IMR-90 (cell line): Measurements from ENCODE around the gene CLDN34. TPM values are rescaled to one million over a fixed set of nuclear protein-coding genes. Genes with fewer than 3 reads are reported as not detected.
A peak's percentile ranks its signal among the peaks of the same experiment; 100 is the strongest.

ENCODE experiments used
- ATAC-seq: fragments of 200-7000 bp; cut with Tn5 transposase; 2 replicates; pipeline ENCODE4 v1.9.1; 2020; ENCODE audit warnings: low read depth, mild to moderate bottlenecking, moderate library complexity
- BruUV-seq: library from RNA; stranded (reverse); fragments of 400-500 nt; replicated peaks from 2 replicates; lab custom pipeline; 2021; lab: Mats Ljungman, UMichigan
- CTCF ChIA-PET: fragments of 300-600 bp; formaldehyde crosslinking; extraction: SDS; loops from one replicate; lab custom pipeline; 2021; ENCODE audit warnings: antibody characterized with exemption; lab: Yijun Ruan, JAX
- POLR2A ChIA-PET: fragments of 300-600 bp; sonication (Branson Sonifier 250); formaldehyde crosslinking; loops from one replicate; lab custom pipeline; 2022; ENCODE audit warnings: antibody characterized with exemption; ENCODE audit not compliant: unreplicated experiment; lab: Charles Lee
- DNase-seq: peaks from one replicate; pipeline ENCODE4 v3.0.0; 2013
- H2AFZ ChIP-seq: replicated peaks from 2 replicates; pipeline ENCODE3; 2013; ENCODE audit warnings: low read length, mild to moderate bottlenecking; ENCODE audit not compliant: poor library complexity
- H2AK5ac ChIP-seq: 2 replicates; pipeline ENCODE4 v1.6.1; 2013; ENCODE audit warnings: low read depth, low read length, inconsistent platforms
- H2AK9ac ChIP-seq: replicated peaks from 2 replicates; pipeline ENCODE3; 2013; ENCODE audit warnings: mild to moderate bottlenecking, low read depth, low read length, moderate library complexity; ENCODE audit not compliant: poor library complexity
- H2BK120ac ChIP-seq: 2 replicates; pipeline ENCODE4 v1.6.1; 2013; ENCODE audit warnings: low read depth, low read length, inconsistent platforms
- H2BK15ac ChIP-seq: 3 replicates; pipeline ENCODE4 v1.6.1; 2013; ENCODE audit warnings: low read depth, low read length, inconsistent platforms
- H2BK20ac ChIP-seq: 2 replicates; pipeline ENCODE4 v1.6.1; 2013; ENCODE audit warnings: low read depth, mild to moderate bottlenecking, inconsistent platforms, low read length, moderate library complexity
- H2BK5ac ChIP-seq: 2 replicates; pipeline ENCODE4 v1.6.1; 2013; ENCODE audit warnings: mild to moderate bottlenecking, low read depth, low read length, inconsistent platforms; ENCODE audit not compliant: poor library complexity, severe bottlenecking
- H3K14ac ChIP-seq: replicated peaks from 2 replicates; pipeline ENCODE4 v1.6.1; 2013; ENCODE audit warnings: low read depth, low read length, inconsistent platforms
- H3K18ac ChIP-seq: 2 replicates; pipeline ENCODE4 v1.6.1; 2013; ENCODE audit warnings: low read depth, low read length, control low read depth
- H3K23ac ChIP-seq: 2 replicates; pipeline ENCODE4 v1.6.1; 2013; ENCODE audit warnings: low read depth, low read length, inconsistent platforms
- H3K27ac ChIP-seq: 2 replicates; pipeline ENCODE4 v1.5.1; 2013; ENCODE audit warnings: mild to moderate bottlenecking, control low read depth, low read length; ENCODE audit not compliant: insufficient read depth
- H3K27me3 ChIP-seq: 2 replicates; pipeline ENCODE4 v1.6.1; 2013; ENCODE audit warnings: low read length; ENCODE audit not compliant: control insufficient read depth, insufficient read depth
- H3K36me3 ChIP-seq: 2 replicates; pipeline ENCODE4 v1.6.1; 2013; ENCODE audit warnings: low read length, mixed read lengths; ENCODE audit not compliant: control insufficient read depth, insufficient read depth
- H3K4ac ChIP-seq: 2 replicates; pipeline ENCODE4 v1.6.1; 2013; ENCODE audit warnings: low read depth, low read length, inconsistent platforms
- H3K4me1 ChIP-seq: 2 replicates; pipeline ENCODE4 v1.6.1; 2013; ENCODE audit warnings: low read length, mixed read lengths; ENCODE audit not compliant: control insufficient read depth, insufficient read depth
- H3K4me2 ChIP-seq: 2 replicates; pipeline ENCODE4 v1.6.1; 2013; ENCODE audit warnings: low read depth, mild to moderate bottlenecking, control low read depth, low read length, moderate library complexity
- H3K4me3 ChIP-seq: 2 replicates; pipeline ENCODE4 v1.5.1; 2013; ENCODE audit warnings: low read depth, mild to moderate bottlenecking, control low read depth, low read length, moderate library complexity; ENCODE audit not compliant: insufficient read depth
- H3K56ac ChIP-seq: 2 replicates; pipeline ENCODE4 v1.6.1; 2013; ENCODE audit warnings: low read length, inconsistent platforms; ENCODE audit not compliant: insufficient read depth; ENCODE audit errors: extremely low read depth
- H3K79me1 ChIP-seq, 2 experiments: 2 replicates each; pipeline ENCODE4 v1.6.1; 2013; ENCODE audit warnings: low read length in 2 of 2, inconsistent platforms in 1 of 2, low read depth in 1 of 2
- H3K9ac ChIP-seq: 2 replicates; pipeline ENCODE4 v1.6.1; 2013; ENCODE audit warnings: low read depth, low read length, control low read depth
- H3K9me1 ChIP-seq: 2 replicates; pipeline ENCODE4 v1.6.1; 2013; ENCODE audit warnings: low read length, inconsistent platforms; ENCODE audit not compliant: insufficient read depth
- H3K9me3 ChIP-seq: 2 replicates; pipeline ENCODE4 v1.6.1; 2013; ENCODE audit warnings: low read length; ENCODE audit not compliant: control insufficient read depth, insufficient read depth
- H4K20me1 ChIP-seq: 2 replicates; pipeline ENCODE4 v1.6.1; 2013; ENCODE audit warnings: low read length, inconsistent platforms; ENCODE audit not compliant: insufficient read depth
- H4K5ac ChIP-seq: 2 replicates; pipeline ENCODE4 v1.6.1; 2013; ENCODE audit warnings: mild to moderate bottlenecking, low read depth, low read length, control low read depth
- H4K8ac ChIP-seq, 2 experiments: 2 replicates each; pipeline ENCODE4 v1.6.1; 2013; ENCODE audit warnings: low read depth in 2 of 2, low read length in 2 of 2, control low read depth in 1 of 2, inconsistent platforms in 1 of 2
- H4K91ac ChIP-seq: 2 replicates; pipeline ENCODE4 v1.6.1; 2013; ENCODE audit warnings: low read depth, low read length, inconsistent platforms; ENCODE audit not compliant: insufficient read depth
- BHLHE40 ChIP-seq: fragments of 150-350 bp; IDR thresholded peaks from 2 replicates; pipeline ENCODE4 v1.6.1; 2016; ENCODE audit warnings: mild to moderate bottlenecking, low read depth, low read length
- CEBPB ChIP-seq: IDR thresholded peaks from 2 replicates; pipeline ENCODE4 v1.6.1; 2012; ENCODE audit warnings: low read depth, low read length, improper control_type of control experiment
- CHD1 ChIP-seq: IDR thresholded peaks from 2 replicates; pipeline ENCODE4 v1.6.1; 2012; ENCODE audit warnings: low read depth, low read length, improper control_type of control experiment
- CTCF ChIP-seq: conservative IDR thresholded peaks from 2 replicates; pipeline ENCODE4 v1.5.1; 2012; ENCODE audit warnings: mild to moderate bottlenecking, low read depth, low read length, improper control_type of control experiment
- ELK1 ChIP-seq: fragments of 150-350 bp; IDR thresholded peaks from 2 replicates; pipeline ENCODE4 v1.6.1; 2016; ENCODE audit warnings: low read depth, mild to moderate bottlenecking, low read length, moderate library complexity, borderline replicate concordance
- FOS ChIP-seq: fragments of 150-350 bp; IDR thresholded peaks from 2 replicates; pipeline ENCODE4 v1.6.1; 2016; ENCODE audit warnings: low read depth, low read length
- MAFK ChIP-seq: IDR thresholded peaks from 2 replicates; pipeline ENCODE4 v1.6.1; 2012; ENCODE audit warnings: low read depth, low read length, improper control_type of control experiment
- MAZ ChIP-seq: IDR thresholded peaks from 2 replicates; pipeline ENCODE4 v1.6.1; 2012; ENCODE audit warnings: low read depth, mild to moderate bottlenecking, low read length, improper control_type of control experiment, moderate library complexity, borderline replicate concordance
- MXI1 ChIP-seq: IDR thresholded peaks from 2 replicates; pipeline ENCODE4 v1.6.1; 2012; ENCODE audit warnings: low read depth, mild to moderate bottlenecking, low read length, moderate library complexity, borderline replicate concordance
- NFE2L2 ChIP-seq: fragments of 150-350 bp; IDR thresholded peaks from 2 replicates; pipeline ENCODE4 v1.6.1; 2016; ENCODE audit warnings: low read depth, mild to moderate bottlenecking, low read length
- POLR2A ChIP-seq: IDR thresholded peaks from 2 replicates; pipeline ENCODE4 v1.6.1; 2012; ENCODE audit warnings: mild to moderate bottlenecking, low read depth, low read length
- RAD21 ChIP-seq: IDR thresholded peaks from 2 replicates; pipeline ENCODE4 v1.6.1; 2012; ENCODE audit warnings: low read length, improper control_type of control experiment
- RCOR1 ChIP-seq: IDR thresholded peaks from 2 replicates; pipeline ENCODE4 v1.6.1; 2012; ENCODE audit warnings: mild to moderate bottlenecking, low read length, improper control_type of control experiment; ENCODE audit not compliant: insufficient replicate concordance
- RFX5 ChIP-seq: IDR thresholded peaks from 2 replicates; pipeline ENCODE4 v1.8.0; 2012; ENCODE audit warnings: low read depth, mild to moderate bottlenecking, low read length, moderate library complexity
- SMC3 ChIP-seq: fragments of 150-350 bp; IDR thresholded peaks from 2 replicates; pipeline ENCODE4 v1.6.1; 2016; ENCODE audit warnings: low read depth, mild to moderate bottlenecking, antibody characterized with exemption, low read length, moderate library complexity
- USF2 ChIP-seq: fragments of 150-350 bp; IDR thresholded peaks from 2 replicates; pipeline ENCODE4 v1.6.1; 2017; ENCODE audit warnings: mild to moderate bottlenecking, antibody characterized with exemption, low read length, low read depth
- WGBS, 2 experiments: methylation state at CpG; one replicate each; pipeline versions ENCODE4 v1.1.5 to v1.1.7; 2013; ENCODE audit warnings: missing lambda C conversion rate in 2 of 2; ENCODE audit not compliant: insufficient read length in 1 of 2; ENCODE audit errors: extremely low coverage in 2 of 2; 5-methylcytosine and 5-hydroxymethylcytosine counted together
- dilution Hi-C: fragments of 300-500 bp; cut with HindIII; formaldehyde crosslinking; loops from one replicate; pipeline ENCODE4 v1.14.3; 2018; ENCODE audit warnings: low sequenced_read_pairs; ENCODE audit not compliant: unreplicated experiment
- in situ Hi-C: fragments of 300-500 bp; cut with MboI; formaldehyde crosslinking; loops from 3 replicates; pipeline ENCODE4 v1.14.3; 2019; ENCODE audit warnings: low sequenced_read_pairs, inconsistent platforms, mixed read lengths
- intact Hi-C: fragments of 100-400 bp; cut with micrococcal nuclease; formaldehyde crosslinking; loops from 2 replicates; pipeline ENCODE4 v1.10.0; 2022
- polyA plus RNA-seq, 3 experiments: library from polyadenylated mRNA; depleted of rRNA; stranded (reverse); fragments of >200 nt; gene quantifications; 2 replicates each; pipeline ENCODE4 v1.2.3, GENCODE V29; 2012; ENCODE audit warnings: low replicate concordance in 1 of 3
- total RNA-seq: library from RNA; depleted of rRNA; stranded (reverse); fragments of >200 nt; gene quantifications from 2 replicates; pipeline ENCODE4 v1.2.3, GENCODE V29; 2012

The CLDN34 gene
- total and polyA plus RNA-seq, 2 of the 4 experiments (the other 2 are of a cell fraction), result 0.14 TPM; not detected in 1

- peak overlapping the region; percentile 61; the same call in 1 of the 2 replicates for H3K14ac ChIP-seq
- peak overlapping the region; percentile 93 for H2BK120ac ChIP-seq
- H3K23ac ChIP-seq, result no peak overlapping the region
- H4K20me1 ChIP-seq, result no peaks in the 10 kb centered on the region
- peak overlapping the region; percentile 66 for H4K91ac ChIP-seq
- H3K4me2 ChIP-seq, result no peak overlapping the region
- no peak overlapping the region for H2AK9ac ChIP-seq
- no peak overlapping the region for H2AFZ ChIP-seq
- ChIA-PET POLR2A (no interaction called here), CTCF (no interaction called here)
- H2BK5ac ChIP-seq, result no peak overlapping the region
- H2AK5ac ChIP-seq, result 0 out of 2 replicates have a peak overlapping the region, but pooled peaks have one; percentile 53
- DNase-seq, result no peak
- H3K27ac ChIP-seq, result no peak overlapping the region
- H3K9me1 ChIP-seq, result peaks cover 7% of the 10 kb centered on the region; the same call in 1 of the 2 replicates
- peak overlapping the region; percentile 24 to 75; a peak in 2 of 4 replicates for H4K8ac ChIP-seq
- no peak overlapping the region for H3K56ac ChIP-seq
- no peaks in the 10 kb centered on the region for H3K36me3 ChIP-seq
- peaks cover 12% of the 10 kb centered on the region for H3K4me1 ChIP-seq
- no peak overlapping the region for H3K4me3 ChIP-seq
- intact Hi-C loops, result no loop called here
- dilution Hi-C loops, result no loop called here
- 29% methylated on average over 1 of the region's 1 CpG; no CpG with 5 or more reads in 1 of the 2 experiments for WGBS, 2 experiments
- H2BK15ac ChIP-seq, result peak overlapping the region; percentile 62; the same call in 2 of the 3 replicates
- TF ChIP-seq FOS (no peak), MAZ (no peak), CEBPB (no peak), RCOR1 (no peak), ELK1 (no peak), MAFK (no peak), RFX5 (no peak), BHLHE40 (no peak), RAD21 (no peak), SMC3 (no peak), MXI1 (no peak), USF2 (no peak), NFE2L2 (no peak), POLR2A (no peak), CHD1 (no peak), CTCF (no peak)
- in situ Hi-C loops, result no loop called here
- H3K4ac ChIP-seq, result peak overlapping the region; percentile 91
- H3K27me3 ChIP-seq, result no peaks in the 10 kb centered on the region
- H3K79me1 ChIP-seq, result no peaks in the 10 kb centered on the region; a peak in 1 of 4 replicates
- peak overlapping the region; percentile 92; the same call in 1 of the 2 replicates for H2BK20ac ChIP-seq
- no peak overlapping the region for H4K5ac ChIP-seq
- H3K9me3 ChIP-seq, result no peaks in the 10 kb centered on the region
- ATAC-seq, result no peak
- peak overlapping the region; percentile 30 for H3K18ac ChIP-seq
- no TSS peak for BruUV-seq
- H3K9ac ChIP-seq, result no peak overlapping the region
Measured at GRCh38 chrX:10009741-10010140, 42.6 kb downstream of the CLDN34 start.
